SU-DHL-6 (cell line): ENCODE results near the gene ST6GALNAC2.
"Not testable (repeated sequence)": the region's sequence is repeated elsewhere in the genome, so short reads cannot be mapped to it uniquely, and the experiment has no call there.

Experiments used
- EZH2phosphoT487 ChIP-seq: fragments of 200-600 bp; sonication (generic), shearing (Covaris generic); conservative IDR thresholded peaks from 2 replicates; pipeline ENCODE4 v1.6.1; 2018; ENCODE audit warnings: mild to moderate bottlenecking, antibody characterized with exemption, low read length, moderate library complexity, mixed read lengths
- TF ChIP-seq, protein P1 (sequence below): fragments of 200-600 bp; sonication (generic); IDR thresholded peaks from one replicate; pipeline ENCODE4 v1.5.1; 2017; ENCODE audit warnings: antibody characterized with exemption, mild to moderate bottlenecking, low read length, moderate library complexity; ENCODE audit not compliant: insufficient read depth, poor library complexity, severe bottlenecking

DNA sequence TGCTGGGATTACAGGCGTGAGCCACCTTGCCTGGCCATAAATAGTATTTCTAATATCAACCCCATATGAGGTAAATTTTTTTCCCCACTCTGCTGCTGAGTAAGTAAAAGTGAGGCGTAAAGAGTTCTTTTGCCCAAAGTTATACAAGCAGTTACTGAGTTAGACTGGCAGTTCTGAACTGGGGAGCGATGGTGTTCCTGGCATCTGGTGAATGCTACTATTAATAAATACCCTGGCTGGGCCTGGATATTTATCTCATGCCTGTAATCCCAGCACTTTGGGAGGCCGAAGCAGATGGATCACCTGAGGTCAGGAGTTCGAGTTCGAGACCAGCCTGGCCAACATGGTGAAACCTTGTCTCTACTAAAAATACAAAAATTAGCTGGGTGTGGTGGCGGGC, 26.2 kb downstream of the ST6GALNAC2 start:
- TF ChIP-seq, protein P1, sequence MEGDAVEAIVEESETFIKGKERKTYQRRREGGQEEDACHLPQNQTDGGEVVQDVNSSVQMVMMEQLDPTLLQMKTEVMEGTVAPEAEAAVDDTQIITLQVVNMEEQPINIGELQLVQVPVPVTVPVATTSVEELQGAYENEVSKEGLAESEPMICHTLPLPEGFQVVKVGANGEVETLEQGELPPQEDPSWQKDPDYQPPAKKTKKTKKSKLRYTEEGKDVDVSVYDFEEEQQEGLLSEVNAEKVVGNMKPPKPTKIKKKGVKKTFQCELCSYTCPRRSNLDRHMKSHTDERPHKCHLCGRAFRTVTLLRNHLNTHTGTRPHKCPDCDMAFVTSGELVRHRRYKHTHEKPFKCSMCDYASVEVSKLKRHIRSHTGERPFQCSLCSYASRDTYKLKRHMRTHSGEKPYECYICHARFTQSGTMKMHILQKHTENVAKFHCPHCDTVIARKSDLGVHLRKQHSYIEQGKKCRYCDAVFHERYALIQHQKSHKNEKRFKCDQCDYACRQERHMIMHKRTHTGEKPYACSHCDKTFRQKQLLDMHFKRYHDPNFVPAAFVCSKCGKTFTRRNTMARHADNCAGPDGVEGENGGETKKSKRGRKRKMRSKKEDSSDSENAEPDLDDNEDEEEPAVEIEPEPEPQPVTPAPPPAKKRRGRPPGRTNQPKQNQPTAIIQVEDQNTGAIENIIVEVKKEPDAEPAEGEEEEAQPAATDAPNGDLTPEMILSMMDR: not testable (repeated sequence)
- TF ChIP-seq EZH2phosphoT487: not testable (repeated sequence)
